GM06990 (cell line): ENCODE measurements around the gene PI4K2A.
"Not testable (repeated sequence)": the region's sequence is repeated elsewhere in the genome, so short reads cannot be mapped to it uniquely, and the experiment has no call there.

ENCODE experiments used
- DNase-seq: peaks from one replicate; pipeline ENCODE4 v3.0.0-alpha.2; 2011; ENCODE audit not compliant: insufficient read length; ENCODE audit errors: extremely low read depth
- H3K27me3 ChIP-seq: replicated peaks from 2 replicates; pipeline ENCODE4 v1.6.0; 2011; ENCODE audit warnings: low read length; ENCODE audit not compliant: control insufficient read depth, insufficient read depth
- H3K36me3 ChIP-seq: 2 replicates; pipeline ENCODE4 v1.5.1; 2011; ENCODE audit warnings: low read length; ENCODE audit not compliant: control insufficient read depth, insufficient read depth
- H3K4me3 ChIP-seq: replicated peaks from 2 replicates; pipeline ENCODE4 v1.5.1; 2011; ENCODE audit warnings: low read depth, mild to moderate bottlenecking, control low read depth, low read length
- TF ChIP-seq, protein P1 (sequence below): IDR thresholded peaks from 2 replicates; pipeline ENCODE4 v1.5.1; 2011; ENCODE audit warnings: low read length, control low read depth, mild to moderate bottlenecking, inconsistent platforms; ENCODE audit not compliant: insufficient read depth, poor library complexity, severe bottlenecking

PI4K2A gene

DNA sequence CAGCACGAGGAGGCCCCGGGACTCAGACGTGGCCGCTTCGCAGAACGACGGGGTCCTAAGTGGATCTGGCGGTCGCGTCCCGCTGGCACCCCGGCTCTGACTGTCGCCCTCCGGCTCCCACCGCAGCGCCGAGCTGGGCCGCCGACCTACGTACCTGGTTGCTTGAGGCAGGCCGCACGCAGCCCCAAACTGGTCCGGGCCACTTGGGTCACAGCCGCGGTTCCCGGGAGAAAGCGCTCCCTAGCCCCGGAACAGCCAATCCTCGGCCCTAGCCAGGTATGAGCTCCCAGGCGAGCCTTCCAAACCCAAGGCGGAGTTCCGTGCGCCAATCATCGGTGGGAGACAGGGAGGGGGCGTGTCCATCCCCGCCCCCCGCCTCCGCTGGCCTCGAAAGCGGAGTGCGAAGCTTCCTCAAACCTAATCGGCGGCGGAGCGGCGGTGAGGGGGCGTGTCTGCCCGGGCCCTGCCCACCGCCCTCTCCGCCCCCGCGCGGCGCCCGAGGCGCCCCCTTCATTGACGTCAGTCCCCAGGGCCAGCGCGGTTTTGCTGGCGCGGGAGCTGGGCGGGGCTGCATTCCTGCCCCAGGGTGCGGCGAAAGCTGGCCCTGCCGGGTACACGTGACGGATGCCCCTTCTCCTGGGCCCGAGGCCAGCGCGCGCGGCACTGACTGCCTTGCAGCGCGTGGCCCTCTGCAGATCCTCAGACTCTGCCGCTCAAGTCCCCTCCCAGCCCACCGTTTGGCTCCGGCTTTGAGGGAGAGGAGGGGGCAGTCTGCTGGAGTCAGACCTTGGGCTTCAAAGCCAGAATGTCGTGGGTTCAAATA lies 46.7 kb downstream of the PI4K2A start, which contains the start of gene AVPI1:
TSS of gene AVPI1 (minus strand) at position 280 of the 823 bp plus-strand sequence. CDS start 7,336 bp downstream, outside the sequence.
- Histone ChIP-seq H3K4me3 (peak within 1 kb of the TSS; percentile 69), H3K27me3 (no peaks in the 10 kb centered on the region), H3K36me3 (no peaks in the 10 kb centered on the region)
- TF ChIP-seq, protein P1, sequence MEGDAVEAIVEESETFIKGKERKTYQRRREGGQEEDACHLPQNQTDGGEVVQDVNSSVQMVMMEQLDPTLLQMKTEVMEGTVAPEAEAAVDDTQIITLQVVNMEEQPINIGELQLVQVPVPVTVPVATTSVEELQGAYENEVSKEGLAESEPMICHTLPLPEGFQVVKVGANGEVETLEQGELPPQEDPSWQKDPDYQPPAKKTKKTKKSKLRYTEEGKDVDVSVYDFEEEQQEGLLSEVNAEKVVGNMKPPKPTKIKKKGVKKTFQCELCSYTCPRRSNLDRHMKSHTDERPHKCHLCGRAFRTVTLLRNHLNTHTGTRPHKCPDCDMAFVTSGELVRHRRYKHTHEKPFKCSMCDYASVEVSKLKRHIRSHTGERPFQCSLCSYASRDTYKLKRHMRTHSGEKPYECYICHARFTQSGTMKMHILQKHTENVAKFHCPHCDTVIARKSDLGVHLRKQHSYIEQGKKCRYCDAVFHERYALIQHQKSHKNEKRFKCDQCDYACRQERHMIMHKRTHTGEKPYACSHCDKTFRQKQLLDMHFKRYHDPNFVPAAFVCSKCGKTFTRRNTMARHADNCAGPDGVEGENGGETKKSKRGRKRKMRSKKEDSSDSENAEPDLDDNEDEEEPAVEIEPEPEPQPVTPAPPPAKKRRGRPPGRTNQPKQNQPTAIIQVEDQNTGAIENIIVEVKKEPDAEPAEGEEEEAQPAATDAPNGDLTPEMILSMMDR = no peak
- peak; percentile 96 for DNase-seq

DNA sequence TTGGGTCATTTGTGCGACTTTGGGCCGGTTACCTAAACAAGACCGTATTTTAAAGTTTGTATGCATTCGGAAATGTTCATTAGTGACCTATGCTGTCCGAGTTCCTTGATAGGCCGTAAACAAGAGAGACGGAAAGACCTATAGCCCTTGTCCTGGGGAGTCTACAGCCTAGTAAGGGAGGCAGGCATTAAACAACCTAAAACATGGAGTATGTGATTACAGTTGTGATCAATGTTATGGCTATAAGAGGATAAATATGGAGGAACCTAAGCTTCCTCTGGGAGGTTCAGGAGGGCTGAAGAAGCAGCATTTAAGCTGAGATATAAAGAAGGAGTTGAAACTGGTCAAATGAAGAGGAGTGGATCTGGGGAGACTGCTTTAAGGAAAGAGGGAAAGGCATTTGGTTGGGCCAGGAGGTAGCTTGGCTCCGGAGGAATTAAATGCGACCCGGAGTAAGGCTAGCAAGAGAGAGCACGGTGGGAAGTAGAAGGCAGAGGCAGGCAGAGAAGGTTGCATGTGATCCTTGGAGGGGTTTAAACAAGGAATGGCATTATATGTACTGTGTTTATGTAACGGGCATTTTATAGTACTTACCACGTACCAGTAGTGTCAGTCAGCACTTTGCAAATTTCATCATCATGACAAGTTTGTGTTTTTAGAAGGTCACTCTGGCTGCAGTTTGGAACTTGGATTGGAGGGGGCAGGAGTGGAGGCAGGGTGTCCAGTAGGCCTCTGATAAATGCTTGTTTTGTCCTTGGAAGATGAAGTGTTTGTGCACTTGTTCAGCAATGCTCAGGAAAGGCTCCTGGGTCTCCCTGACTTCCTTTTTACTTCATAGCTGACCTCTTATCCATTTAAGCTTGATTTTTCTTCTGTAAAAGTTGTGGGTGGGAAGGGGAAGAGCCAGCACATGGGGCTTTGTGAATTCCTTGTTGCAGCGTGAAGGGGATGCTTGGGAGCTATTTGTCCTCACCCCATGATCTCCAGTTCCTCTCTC lies 47.6 kb downstream of the PI4K2A start:
- H3K36me3 ChIP-seq = no peaks in the 10 kb centered on the region
- no peak for DNase-seq
- TF ChIP-seq, protein P1 = no peak

DNA sequence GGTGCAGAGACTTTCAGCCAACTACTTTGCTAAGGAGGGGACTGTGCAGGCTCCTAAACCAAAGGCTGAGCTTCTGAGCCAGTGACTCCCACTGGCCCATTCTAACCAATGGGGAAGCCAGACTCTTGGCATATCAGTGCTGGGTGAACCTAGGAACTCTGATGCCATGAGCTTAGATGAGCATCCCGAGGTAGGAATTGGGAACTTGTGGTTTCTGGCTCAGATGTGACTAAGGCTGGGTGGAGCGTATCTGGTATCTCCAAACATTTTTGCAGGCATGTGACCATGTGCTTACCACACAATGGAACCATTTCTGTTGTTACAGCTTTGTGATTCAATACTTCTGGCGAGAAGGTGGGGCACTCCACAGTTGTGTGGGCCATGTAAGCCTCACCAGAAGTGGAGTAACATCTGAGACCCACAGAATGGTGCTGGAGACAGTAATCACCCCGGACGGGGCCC lies 49.1 kb downstream of the PI4K2A start:
- TF ChIP-seq, protein P1 = no peak
- no peak for DNase-seq
- no peaks in the 10 kb centered on the region for H3K27me3 ChIP-seq
- H3K4me3 ChIP-seq = no peak overlapping the region
- H3K36me3 ChIP-seq = no peaks in the 10 kb centered on the region

More for the DNA sequence above, 47.6 kb downstream of the PI4K2A start:
- H3K4me3 ChIP-seq = no peak overlapping the region; the same call in 1 of the 2 replicates
- no peaks in the 10 kb centered on the region for H3K27me3 ChIP-seq

DNA sequence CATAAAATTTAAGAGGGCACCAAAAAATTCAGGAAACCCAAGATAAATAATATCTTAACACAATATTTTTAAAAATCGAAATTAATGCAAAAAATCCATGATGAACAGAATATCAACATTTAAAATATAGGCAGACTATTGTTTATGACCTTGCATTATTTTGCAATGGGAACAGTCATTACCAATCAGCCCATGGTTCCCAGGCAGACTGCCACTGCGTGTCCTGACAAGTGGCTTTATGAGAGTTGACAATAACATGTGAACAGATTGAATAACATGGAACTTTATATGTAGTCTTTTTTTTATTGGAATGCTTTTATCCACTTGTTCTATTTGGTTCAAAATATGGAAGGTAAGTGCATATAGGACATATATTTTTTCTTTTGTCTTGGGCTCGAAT lies 49.7 kb downstream of the PI4K2A start:
- Histone ChIP-seq H3K4me3 (no peak overlapping the region), H3K36me3 (no peaks in the 10 kb centered on the region), H3K27me3 (no peaks in the 10 kb centered on the region)
- no peak for DNase-seq
- TF ChIP-seq, protein P1 = no peak

DNA sequence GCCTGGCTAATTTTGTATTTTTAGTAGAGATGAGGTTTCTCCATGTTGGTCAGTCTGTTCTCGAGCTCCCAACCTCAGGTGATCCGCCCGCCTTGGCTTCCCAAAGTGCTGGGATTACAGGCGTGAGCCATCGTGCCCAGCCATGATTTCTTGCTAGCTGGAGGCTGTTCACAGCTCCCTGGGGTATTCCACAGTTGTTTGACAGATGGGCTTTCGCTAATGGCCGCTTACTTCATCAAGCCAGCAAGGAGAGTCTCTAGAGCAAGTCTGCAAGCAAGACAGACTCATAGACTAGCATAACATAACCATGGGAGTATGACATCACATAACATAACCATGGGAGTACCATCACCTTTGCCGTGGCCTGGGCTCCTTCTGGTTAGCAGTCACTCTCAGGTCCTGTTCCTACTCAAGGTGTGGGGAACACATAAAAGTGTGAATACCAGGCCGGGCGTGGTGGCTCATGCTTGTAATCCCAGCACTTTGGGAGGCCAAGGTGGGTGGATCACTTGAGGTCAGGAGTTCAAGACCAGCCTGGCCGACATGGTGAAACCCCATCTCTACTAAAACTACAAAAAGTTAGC lies 57.7 kb downstream of the PI4K2A start:
- H3K27me3 ChIP-seq, H3K4me3 ChIP-seq, H3K36me3 ChIP-seq, DNase-seq: not testable (repeated sequence)
